SK-MEL-5 (cell line): ENCODE data around the gene SOCS7. TPM values are rescaled to one million over a fixed set of nuclear protein-coding genes. Genes with fewer than 3 reads are reported as not detected.
A peak's percentile ranks its signal among the peaks of the same experiment; 100 is the strongest.
"Not testable (repeated sequence)": the region's sequence is repeated elsewhere in the genome, so short reads cannot be mapped to it uniquely, and the experiment has no call there.

Experiments
- DNase-seq: peaks from one replicate; pipeline ENCODE4 v3.0.0-alpha.2; 2016; ENCODE audit warnings: low read depth, low spot score
- in situ Hi-C: cut with HindIII; loops from 2 replicates; pipeline ENCODE4 v1.10.0; 2016; ENCODE audit warnings: low sequenced_read_pairs, high pct_unique_total_duplicates, low pct_unique_long_range_greater_than_20kb
- total RNA-seq: library from RNA; depleted of rRNA; stranded (reverse); fragments of >200 nt; shearing (Covaris generic); gene quantifications from 2 replicates; pipeline ENCODE4 v1.2.3, GENCODE V29; 2014

The SOCS7 gene
- total RNA-seq, 1 experiment from 2014 or later = 17.3 TPM

DNA sequence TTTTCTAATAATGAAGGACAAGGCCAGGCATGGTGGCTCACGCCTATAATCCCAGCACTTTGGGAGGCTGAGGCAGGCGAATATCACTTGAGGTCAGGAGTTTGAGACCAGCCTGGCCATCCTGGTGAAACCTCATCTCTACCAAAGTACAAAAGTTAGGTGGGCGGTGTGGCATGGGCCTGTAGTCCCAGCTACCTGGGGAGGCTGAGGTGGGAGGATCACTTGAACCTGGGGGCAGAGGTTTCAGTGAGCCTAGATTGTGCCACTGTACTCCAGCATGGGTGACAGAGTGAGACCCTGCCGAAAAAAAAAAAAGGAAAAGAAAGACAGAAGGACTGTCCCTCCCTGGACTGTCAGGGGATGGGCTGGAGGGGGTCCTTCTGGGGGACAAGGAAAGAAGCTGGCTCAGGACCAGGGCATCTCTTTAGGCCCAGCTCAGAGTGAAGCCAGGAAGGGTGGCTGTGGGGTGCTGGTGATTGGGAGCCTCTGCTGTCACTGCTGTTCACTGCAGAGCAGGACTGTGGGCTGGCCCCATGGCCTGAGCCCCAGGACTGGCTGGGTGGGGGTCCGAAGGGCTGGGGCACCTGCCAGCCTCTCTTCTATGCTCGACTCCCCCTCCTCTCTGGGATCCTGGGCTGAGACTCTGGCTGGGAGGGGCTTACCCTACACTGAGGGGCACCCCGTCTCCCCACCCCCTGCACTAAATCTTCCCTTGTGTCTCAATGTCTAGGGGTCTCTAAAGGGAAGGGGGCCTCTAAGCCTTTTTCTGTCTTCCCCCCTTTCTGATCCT lies 75.7 kb downstream of the SOCS7 start:
- DNase-seq = no peak
- in situ Hi-C loops = no loop called here

- in situ Hi-C loops = no loop called here
- DNase-seq = peak; percentile 22
These were observed 76.5 kb downstream of the SOCS7 start, which contains the start of gene ARHGAP23 for GRCh38 chr17:38428112-38428642. TSS of gene ARHGAP23 (plus strand) at chr17:38428464. CDS start at chr17:38428486, 22 bp downstream.

DNA sequence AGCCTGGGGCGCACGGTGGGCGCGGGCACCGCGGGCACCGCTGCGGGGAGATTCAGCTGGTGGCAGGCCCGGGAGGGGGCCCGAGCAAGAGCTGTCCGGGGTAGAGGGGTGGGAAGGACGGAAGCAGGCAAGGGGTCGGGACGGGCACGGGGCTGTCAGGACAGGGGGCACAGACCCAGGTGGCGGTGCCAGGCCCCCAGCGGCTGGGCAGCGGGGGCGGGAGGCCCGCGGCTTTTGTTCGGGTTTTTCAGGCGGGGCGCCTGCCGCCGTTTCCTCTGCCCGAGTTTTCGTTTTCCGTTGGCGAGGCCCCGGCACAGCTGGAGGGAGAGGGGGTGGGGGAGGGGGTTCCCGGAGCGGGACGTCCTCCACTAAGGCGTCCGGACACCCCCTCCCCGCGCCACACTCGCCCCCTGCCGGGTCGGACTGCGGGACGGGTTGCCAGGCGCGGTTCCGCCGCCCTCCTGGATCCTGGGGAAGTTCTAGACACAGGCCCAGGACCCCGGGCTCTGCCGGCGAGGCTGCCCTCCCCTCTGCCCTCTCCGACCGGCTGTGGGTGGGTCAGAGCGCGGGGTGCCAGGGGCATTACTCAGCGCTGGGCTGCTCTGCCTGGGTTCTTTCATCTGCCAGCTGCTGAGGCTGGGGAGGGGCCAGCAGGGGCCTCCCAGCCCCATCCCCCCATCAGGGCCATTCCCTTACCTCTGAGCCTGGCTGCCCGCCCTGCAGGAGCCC lies 77.2 kb downstream of the SOCS7 start:
- in situ Hi-C loops = no loop called here
- no peak for DNase-seq

GRCh38 chr17:38429476-38430100 lies 77.9 kb downstream of the SOCS7 start:
- DNase-seq = no peak
- in situ Hi-C loops = no loop called here

GRCh38 chr17:38430316-38430715 lies 78.7 kb downstream of the SOCS7 start:
- in situ Hi-C loops = no loop called here

GRCh38 chr17:38430822-38431221 lies 79.2 kb downstream of the SOCS7 start:
- in situ Hi-C loops = no loop called here

More at GRCh38 chr17:38430316-38430715, 78.7 kb downstream of the SOCS7 start:
- no peak for DNase-seq

GRCh38 chr17:38431346-38432145 lies 79.9 kb downstream of the SOCS7 start:
- in situ Hi-C loops = no loop called here
- DNase-seq = no peak

More at GRCh38 chr17:38430822-38431221, 79.2 kb downstream of the SOCS7 start:
- no peak for DNase-seq

GRCh38 chr17:38434178-38434665 lies 82.6 kb downstream of the SOCS7 start:
- DNase-seq = no peak
- in situ Hi-C loops = no loop called here

DNA sequence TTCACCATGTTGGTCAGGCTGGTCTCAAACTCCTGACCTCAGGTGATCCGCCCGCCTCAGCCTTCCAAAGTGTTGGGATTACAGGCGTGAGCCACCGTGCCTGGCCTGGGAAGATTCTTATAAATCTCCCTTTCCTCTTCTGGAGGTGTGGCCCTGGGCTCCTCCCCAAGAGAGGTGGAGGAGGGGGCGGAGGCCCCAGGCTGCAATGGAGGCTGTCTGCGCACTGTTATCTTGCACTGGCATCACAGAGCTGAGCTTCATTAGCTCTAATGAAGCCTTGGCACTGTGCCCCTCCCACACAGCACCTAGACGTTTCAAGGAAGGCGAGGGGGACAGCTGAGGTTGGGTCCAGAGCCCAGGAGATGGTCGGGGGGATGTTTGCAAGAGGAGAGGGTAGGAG lies 84.2 kb downstream of the SOCS7 start:
- no peak for DNase-seq
- in situ Hi-C loops = no loop called here

DNA sequence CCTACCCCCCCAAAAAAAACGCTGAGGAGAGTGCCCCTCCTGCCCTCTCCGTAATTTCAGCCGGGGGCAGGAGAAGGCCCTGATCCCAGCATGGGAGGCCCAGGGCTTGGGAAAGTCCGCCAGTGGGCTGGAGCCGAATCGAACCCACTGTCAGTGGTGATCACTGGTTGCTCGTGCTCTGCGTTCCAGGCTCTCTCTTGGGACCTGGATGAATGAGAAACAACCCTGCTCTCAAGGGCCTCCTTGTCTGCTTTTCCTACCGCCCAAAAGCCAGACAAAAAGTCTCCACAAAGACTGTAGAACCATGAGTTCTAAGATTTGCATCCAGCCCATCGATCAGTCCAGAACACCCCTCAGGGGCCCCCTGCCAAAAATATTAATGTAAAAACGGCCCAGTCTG lies 84.7 kb downstream of the SOCS7 start:
- peak; percentile 77 for DNase-seq
- in situ Hi-C loops = no loop called here

GRCh38 chr17:38437313-38437712 lies 85.7 kb downstream of the SOCS7 start:
- DNase-seq, in situ Hi-C loops: not testable (repeated sequence)

GRCh38 chr17:38439436-38439835 lies 87.8 kb downstream of the SOCS7 start:
- in situ Hi-C loops = no loop called here

GRCh38 chr17:38440614-38441397 lies 89.2 kb downstream of the SOCS7 start:
- in situ Hi-C loops = no loop called here
- no peak for DNase-seq

More at GRCh38 chr17:38439436-38439835, 87.8 kb downstream of the SOCS7 start:
- DNase-seq = no peak

DNA sequence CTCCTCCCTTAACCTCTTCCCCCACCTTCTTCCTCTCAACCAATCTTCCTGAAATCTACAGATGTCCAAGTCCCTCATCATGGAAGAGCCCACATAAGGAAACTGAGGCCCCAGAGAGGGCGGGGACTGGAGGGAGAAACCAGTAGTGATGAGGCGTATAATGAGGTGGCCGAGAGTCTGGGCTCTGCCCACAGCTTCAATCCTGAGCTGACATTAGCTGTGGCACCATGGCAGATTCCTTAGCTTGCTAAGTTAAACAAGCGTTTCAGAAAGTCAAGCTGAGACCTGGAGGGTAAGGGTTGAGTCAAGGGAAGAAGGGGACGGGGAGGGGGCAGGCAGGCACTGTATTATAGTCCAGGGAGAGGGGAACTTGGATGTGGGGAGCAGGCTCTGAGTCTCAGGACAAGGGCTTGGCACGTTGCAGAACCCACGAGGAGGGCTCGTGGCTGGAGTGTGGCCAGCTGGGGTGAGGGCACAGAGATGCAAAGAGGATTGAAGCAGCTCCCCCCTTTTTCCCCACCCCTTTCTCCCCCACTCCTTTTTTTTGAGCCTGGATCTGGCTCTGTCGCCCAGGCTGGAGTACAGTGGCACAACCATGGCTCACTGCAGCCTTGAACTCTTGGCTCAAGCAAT lies 89.9 kb downstream of the SOCS7 start:
- DNase-seq = no peak
- in situ Hi-C loops = no loop called here

- in situ Hi-C loops = no loop called here
- no peak for DNase-seq
These were observed 90.9 kb downstream of the SOCS7 start for GRCh38 chr17:38442548-38442947.

- DNase-seq = no peak
- in situ Hi-C loops = no loop called here
These were observed 91.8 kb downstream of the SOCS7 start for GRCh38 chr17:38443356-38444031.
